ENCODE measurements around the gene HECW1. TPM values are rescaled to one million over a fixed set of nuclear protein-coding genes. Genes with fewer than 3 reads are reported as not detected.

Gene HECW1
- total RNA-seq, 1 donor from 2014 or later: 0.11 TPM

DNA sequence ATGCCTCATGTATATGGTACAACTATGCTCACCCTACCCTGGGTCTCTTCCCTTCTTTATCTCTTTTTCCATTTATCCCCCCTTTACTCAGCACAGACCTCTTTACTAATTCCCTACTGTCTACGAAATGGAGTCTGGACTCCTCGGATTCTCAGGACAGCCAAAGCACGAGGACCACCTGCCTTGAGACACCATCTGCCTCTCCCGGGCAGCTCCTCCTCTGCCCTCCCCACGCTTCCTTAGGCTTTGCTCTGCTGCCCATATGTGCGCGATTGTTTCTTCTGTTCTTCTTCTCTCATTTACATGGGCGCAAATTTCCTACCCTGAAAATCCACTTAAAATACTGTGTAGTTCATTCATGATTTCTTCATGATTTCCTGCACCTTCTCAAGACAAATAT, 407.8 kb downstream of the HECW1 start:
- Histone ChIP-seq H3K4me1 (no peaks in the 10 kb centered on the region), H3F3A (ENCODE audit: low read depth) (no peaks in the 10 kb centered on the region), H3K4me3 (no peak overlapping the region), H3K27ac (no peak overlapping the region), H3K4me2 (no peak overlapping the region), H3K36me3 (no peaks in the 10 kb centered on the region), H3K9ac (no peak overlapping the region), H3K9me3 (ENCODE audit: low read depth) (no peaks in the 10 kb centered on the region), H4K20me1 (ENCODE audit: low read depth) (no peaks in the 10 kb centered on the region), H2AFZ (replicated peaks) (no peak overlapping the region), H3K27me3 (no peaks in the 10 kb centered on the region), H3K79me2 (ENCODE audit: low read depth) (no peaks in the 10 kb centered on the region)
- H3K4me3 Mint-ChIP-seq: no peak overlapping the region
- H3K9me3 Mint-ChIP-seq: no peaks in the 10 kb centered on the region
- H3K27ac Mint-ChIP-seq: no peak overlapping the region
- DNase-seq (ENCODE audit: low spot score): no peak
- H3K36me3 Mint-ChIP-seq: no peaks in the 10 kb centered on the region
- H3K4me1 Mint-ChIP-seq: peaks cover 11% of the 10 kb centered on the region
- peaks cover 6% of the 10 kb centered on the region for H3K27me3 Mint-ChIP-seq (ENCODE audit: insufficient read depth, low read depth)
- TF ChIP-seq EZH2 (IDR thresholded peaks at IDR 0.05) (no peak), EZH2phosphoT487 (IDR thresholded peaks at IDR 0.05) (no peak)
- TF ChIP-seq, protein P1, sequence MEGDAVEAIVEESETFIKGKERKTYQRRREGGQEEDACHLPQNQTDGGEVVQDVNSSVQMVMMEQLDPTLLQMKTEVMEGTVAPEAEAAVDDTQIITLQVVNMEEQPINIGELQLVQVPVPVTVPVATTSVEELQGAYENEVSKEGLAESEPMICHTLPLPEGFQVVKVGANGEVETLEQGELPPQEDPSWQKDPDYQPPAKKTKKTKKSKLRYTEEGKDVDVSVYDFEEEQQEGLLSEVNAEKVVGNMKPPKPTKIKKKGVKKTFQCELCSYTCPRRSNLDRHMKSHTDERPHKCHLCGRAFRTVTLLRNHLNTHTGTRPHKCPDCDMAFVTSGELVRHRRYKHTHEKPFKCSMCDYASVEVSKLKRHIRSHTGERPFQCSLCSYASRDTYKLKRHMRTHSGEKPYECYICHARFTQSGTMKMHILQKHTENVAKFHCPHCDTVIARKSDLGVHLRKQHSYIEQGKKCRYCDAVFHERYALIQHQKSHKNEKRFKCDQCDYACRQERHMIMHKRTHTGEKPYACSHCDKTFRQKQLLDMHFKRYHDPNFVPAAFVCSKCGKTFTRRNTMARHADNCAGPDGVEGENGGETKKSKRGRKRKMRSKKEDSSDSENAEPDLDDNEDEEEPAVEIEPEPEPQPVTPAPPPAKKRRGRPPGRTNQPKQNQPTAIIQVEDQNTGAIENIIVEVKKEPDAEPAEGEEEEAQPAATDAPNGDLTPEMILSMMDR (IDR thresholded peaks at IDR 0.05): no peak

DNA sequence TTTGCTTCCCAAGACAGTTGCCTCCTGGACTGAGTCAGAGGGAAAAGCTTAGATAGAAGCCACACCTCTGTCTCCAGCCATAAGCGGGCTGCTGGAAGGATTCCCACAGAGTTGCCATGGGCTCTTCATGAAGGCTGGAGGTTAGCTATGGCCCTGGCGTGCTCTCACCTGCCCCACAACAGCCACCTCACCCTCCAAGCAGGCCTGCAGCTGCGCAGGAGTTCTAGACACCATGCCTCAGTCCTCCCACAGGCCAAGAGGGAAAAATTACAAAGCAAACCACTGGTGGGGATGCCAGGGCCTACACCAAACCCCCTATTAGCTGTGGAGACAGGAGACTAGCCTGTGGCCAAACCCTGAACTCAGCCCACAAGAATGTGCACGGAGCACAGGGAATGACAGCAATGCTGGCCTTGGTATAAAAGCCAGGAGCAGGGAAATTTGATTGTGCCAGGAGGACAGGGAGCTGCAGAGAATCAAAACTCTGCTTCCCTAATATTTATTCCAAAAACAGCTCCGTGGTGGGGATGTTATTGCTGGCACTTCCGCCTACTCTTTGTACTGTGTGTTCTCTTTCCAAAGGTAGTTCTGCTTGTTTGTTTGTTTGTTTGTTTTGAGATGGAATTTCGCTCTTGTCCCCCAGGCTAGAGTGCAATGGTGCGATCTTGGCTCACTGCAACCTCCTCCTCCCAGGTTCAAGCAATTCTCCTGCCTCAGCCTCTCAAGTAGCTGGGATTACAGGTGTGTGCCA, 410.1 kb downstream of the HECW1 start:
- Histone ChIP-seq H3K27ac (no peak overlapping the region), H2AFZ (replicated peaks) (no peak overlapping the region), H3K4me3 (no peak overlapping the region), H3K9ac (no peak overlapping the region), H3K36me3 (no peaks in the 10 kb centered on the region), H3K27me3 (no peaks in the 10 kb centered on the region), H3K4me2 (no peak overlapping the region), H3F3A (ENCODE audit: low read depth) (no peaks in the 10 kb centered on the region), H3K4me1 (no peaks in the 10 kb centered on the region), H3K79me2 (ENCODE audit: low read depth) (no peaks in the 10 kb centered on the region), H4K20me1 (ENCODE audit: low read depth) (no peaks in the 10 kb centered on the region), H3K9me3 (ENCODE audit: low read depth) (no peaks in the 10 kb centered on the region)
- Mint-ChIP-seq H3K36me3 (no peaks in the 10 kb centered on the region), H3K4me1 (peaks cover 4% of the 10 kb centered on the region), H3K9me3 (no peaks in the 10 kb centered on the region), H3K27me3 (ENCODE audit: insufficient read depth, low read depth) (peaks cover 6% of the 10 kb centered on the region), H3K27ac (no peak overlapping the region), H3K4me3 (no peak overlapping the region)
- TF ChIP-seq, protein P1 (IDR thresholded peaks at IDR 0.05): no peak
- no peak for TF ChIP-seq EZH2phosphoT487 (IDR thresholded peaks at IDR 0.05)
- TF ChIP-seq EZH2 (IDR thresholded peaks at IDR 0.05): no peak
- DNase-seq (ENCODE audit: low spot score): no peak

DNA sequence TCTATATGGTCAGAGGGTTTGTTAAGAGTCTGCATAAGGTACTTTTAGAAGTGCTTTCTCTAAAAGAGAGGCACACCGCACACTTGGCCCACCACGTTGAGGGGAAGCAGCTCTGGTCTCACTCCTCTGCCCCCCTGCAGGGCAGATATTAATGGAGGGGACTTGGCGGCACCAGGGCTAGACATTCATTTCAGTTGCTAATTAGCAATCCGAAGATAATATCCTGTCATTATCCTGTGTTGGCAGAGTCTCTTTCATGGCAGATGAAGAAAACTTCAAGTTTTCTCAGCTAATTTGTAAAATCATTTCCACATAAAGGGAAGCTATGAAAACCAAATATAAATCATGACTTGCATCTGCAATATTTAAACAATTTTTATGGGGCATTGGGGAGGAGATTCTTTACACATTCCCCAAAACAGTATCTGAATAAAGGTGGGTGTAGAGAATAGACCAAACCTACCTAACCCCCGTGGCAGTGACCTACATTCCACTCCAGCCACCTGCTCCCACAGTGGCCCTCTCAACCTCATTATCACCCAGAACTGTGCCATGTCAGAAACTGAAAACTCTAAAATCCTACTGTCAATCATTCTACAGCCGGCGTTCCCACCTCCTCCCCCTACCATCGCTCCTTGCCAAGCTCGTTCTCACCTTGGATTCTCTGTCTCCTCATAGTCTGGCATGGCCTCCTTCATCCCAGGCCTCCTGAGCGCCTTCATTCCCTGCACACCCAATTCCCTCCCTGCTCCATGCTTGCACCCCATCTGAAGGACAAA, 416.3 kb downstream of the HECW1 start:
- no peaks in the 10 kb centered on the region for H3K79me2 ChIP-seq (ENCODE audit: low read depth)
- H3K4me1 ChIP-seq: no peaks in the 10 kb centered on the region
- no peaks in the 10 kb centered on the region for H3K36me3 ChIP-seq
- Mint-ChIP-seq H3K4me3 (no peak overlapping the region), H3K27me3 (ENCODE audit: insufficient read depth, low read depth) (peaks cover 2% of the 10 kb centered on the region), H3K36me3 (no peaks in the 10 kb centered on the region), H3K27ac (no peak overlapping the region), H3K9me3 (no peaks in the 10 kb centered on the region), H3K4me1 (peaks cover 9% of the 10 kb centered on the region)
- H3K27me3 ChIP-seq: no peaks in the 10 kb centered on the region
- H3K27ac ChIP-seq: no peak overlapping the region
- no peak overlapping the region for H2AFZ ChIP-seq (replicated peaks)
- no peaks in the 10 kb centered on the region for H3F3A ChIP-seq (ENCODE audit: low read depth)
- no peak overlapping the region for H3K9ac ChIP-seq
- no peak for TF ChIP-seq EZH2phosphoT487 (IDR thresholded peaks at IDR 0.05)
- TF ChIP-seq, protein P1 (IDR thresholded peaks at IDR 0.05): no peak
- no peaks in the 10 kb centered on the region for H3K9me3 ChIP-seq (ENCODE audit: low read depth)
- no peak overlapping the region for H3K4me3 ChIP-seq
- H4K20me1 ChIP-seq (ENCODE audit: low read depth): no peaks in the 10 kb centered on the region
- DNase-seq (ENCODE audit: low spot score): no peak
- no peak overlapping the region for H3K4me2 ChIP-seq

Measured in neural progenitor cell (in vitro differentiated cells).